RWPE2 (cell line): ENCODE data around the gene IL1RAPL1.

ENCODE experiments used
- ATAC-seq: fragments of 200-7000 bp; cut with Tn5 transposase; 3 replicates; pipeline ENCODE4 v1.9.1; 2021; ENCODE audit warnings: low read depth
- DNase-seq: peaks from one replicate; pipeline ENCODE4 v3.0.0-alpha.2; 2020; ENCODE audit warnings: low spot score
- H3K27ac ChIP-seq: fragments of 450-650 bp; 2 replicates; pipeline ENCODE4 v1.5.1; 2017; ENCODE audit warnings: mild to moderate bottlenecking; ENCODE audit not compliant: poor library complexity, severe bottlenecking
- H3K27me3 ChIP-seq: fragments of 250-450 bp; sonication (Bioruptor Pico); 2 replicates; pipeline ENCODE4 v1.5.1; 2021; ENCODE audit warnings: mild to moderate bottlenecking, moderate library complexity; ENCODE audit not compliant: insufficient read depth, poor library complexity, severe bottlenecking
- H3K36me3 ChIP-seq: fragments of 250-450 bp; sonication (Bioruptor Pico); 2 replicates; pipeline ENCODE4 v1.5.1; 2020; ENCODE audit warnings: low read depth, mild to moderate bottlenecking, moderate library complexity
- H3K4me1 ChIP-seq: fragments of 250-450 bp; sonication (Bioruptor Pico); 2 replicates; pipeline ENCODE4 v1.5.1; 2021; ENCODE audit warnings: mild to moderate bottlenecking, moderate library complexity; ENCODE audit not compliant: insufficient read depth, poor library complexity, severe bottlenecking
- H3K4me3 ChIP-seq: fragments of 250-450 bp; sonication (Bioruptor Pico); 2 replicates; pipeline ENCODE4 v1.5.1; 2021; ENCODE audit warnings: mild to moderate bottlenecking, moderate library complexity; ENCODE audit not compliant: severe bottlenecking
- H3K9me3 ChIP-seq: fragments of 250-450 bp; sonication (Bioruptor Pico); 2 replicates; pipeline ENCODE4 v1.5.1; 2021; ENCODE audit warnings: mild to moderate bottlenecking, moderate library complexity; ENCODE audit not compliant: severe bottlenecking
- TF ChIP-seq, protein P1 (sequence below): fragments of 450-650 bp; IDR thresholded peaks from one replicate; pipeline ENCODE4 v1.5.1; 2017; ENCODE audit warnings: mild to moderate bottlenecking, moderate library complexity; ENCODE audit not compliant: poor library complexity, severe bottlenecking

The IL1RAPL1 gene

DNA sequence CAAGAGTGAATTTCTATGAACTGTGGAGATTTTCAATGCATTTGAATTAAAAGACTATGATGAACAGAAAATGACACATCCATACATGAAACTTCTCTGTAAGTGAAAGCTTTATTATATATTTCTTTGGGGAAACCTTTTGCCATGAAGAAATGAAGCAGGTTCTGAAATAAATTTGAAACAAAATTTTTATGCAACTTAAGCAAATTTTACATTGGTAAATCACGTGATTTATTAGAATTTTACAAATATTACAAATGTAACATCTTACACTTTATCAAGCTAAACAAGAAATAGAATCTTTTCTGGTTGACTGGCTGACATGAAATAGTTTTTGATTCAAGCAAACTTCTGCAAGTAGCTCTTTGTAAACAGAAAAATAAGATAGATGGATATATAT is 131.2 kb downstream of the IL1RAPL1 start:
- H3K27me3 ChIP-seq: no peaks in the 10 kb centered on the region
- no peak for DNase-seq
- H3K36me3 ChIP-seq: no peaks in the 10 kb centered on the region
- no peaks in the 10 kb centered on the region for H3K9me3 ChIP-seq
- ATAC-seq: no peak
- H3K4me3 ChIP-seq: no peak overlapping the region
- TF ChIP-seq, protein P1, sequence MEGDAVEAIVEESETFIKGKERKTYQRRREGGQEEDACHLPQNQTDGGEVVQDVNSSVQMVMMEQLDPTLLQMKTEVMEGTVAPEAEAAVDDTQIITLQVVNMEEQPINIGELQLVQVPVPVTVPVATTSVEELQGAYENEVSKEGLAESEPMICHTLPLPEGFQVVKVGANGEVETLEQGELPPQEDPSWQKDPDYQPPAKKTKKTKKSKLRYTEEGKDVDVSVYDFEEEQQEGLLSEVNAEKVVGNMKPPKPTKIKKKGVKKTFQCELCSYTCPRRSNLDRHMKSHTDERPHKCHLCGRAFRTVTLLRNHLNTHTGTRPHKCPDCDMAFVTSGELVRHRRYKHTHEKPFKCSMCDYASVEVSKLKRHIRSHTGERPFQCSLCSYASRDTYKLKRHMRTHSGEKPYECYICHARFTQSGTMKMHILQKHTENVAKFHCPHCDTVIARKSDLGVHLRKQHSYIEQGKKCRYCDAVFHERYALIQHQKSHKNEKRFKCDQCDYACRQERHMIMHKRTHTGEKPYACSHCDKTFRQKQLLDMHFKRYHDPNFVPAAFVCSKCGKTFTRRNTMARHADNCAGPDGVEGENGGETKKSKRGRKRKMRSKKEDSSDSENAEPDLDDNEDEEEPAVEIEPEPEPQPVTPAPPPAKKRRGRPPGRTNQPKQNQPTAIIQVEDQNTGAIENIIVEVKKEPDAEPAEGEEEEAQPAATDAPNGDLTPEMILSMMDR: no peak
- no peaks in the 10 kb centered on the region for H3K4me1 ChIP-seq
- H3K27ac ChIP-seq: no peak overlapping the region

GRCh38 chrX:28719620-28720019 is 132.4 kb downstream of the IL1RAPL1 start:
- Histone ChIP-seq H3K4me3 (no peak overlapping the region), H3K27me3 (no peaks in the 10 kb centered on the region), H3K4me1 (no peaks in the 10 kb centered on the region), H3K27ac (no peak overlapping the region), H3K36me3 (no peaks in the 10 kb centered on the region), H3K9me3 (no peaks in the 10 kb centered on the region)
- TF ChIP-seq, protein P1: no peak
- ATAC-seq (no peak), DNase-seq (no peak)

GRCh38 chrX:28752330-28752729 is 165.1 kb downstream of the IL1RAPL1 start:
- DNase-seq (no peak), ATAC-seq (no peak)
- Histone ChIP-seq H3K4me1 (no peaks in the 10 kb centered on the region), H3K36me3 (no peaks in the 10 kb centered on the region), H3K4me3 (no peak overlapping the region), H3K9me3 (no peaks in the 10 kb centered on the region), H3K27ac (no peak overlapping the region), H3K27me3 (no peaks in the 10 kb centered on the region)
- TF ChIP-seq, protein P1: no peak

DNA sequence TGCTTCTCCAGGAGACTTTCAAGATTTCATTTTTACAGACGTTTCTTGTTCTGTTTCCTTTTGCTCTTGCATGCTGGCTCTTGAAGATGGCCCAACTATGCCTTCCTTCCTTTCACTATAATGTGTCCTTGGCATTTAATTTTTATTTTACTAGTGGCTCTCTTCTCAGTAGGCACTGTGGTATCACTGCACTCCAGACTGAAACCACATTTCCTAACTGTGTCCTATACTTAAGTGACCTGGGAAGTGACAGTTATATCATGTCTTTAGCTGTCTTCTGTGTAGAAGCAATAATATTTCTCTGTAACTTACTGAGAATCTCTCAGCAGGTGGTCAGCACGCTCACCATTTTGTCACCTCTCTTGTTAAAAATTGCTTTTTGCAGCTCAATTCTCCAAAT is 168.9 kb downstream of the IL1RAPL1 start:
- Histone ChIP-seq H3K9me3 (no peaks in the 10 kb centered on the region), H3K4me3 (no peak overlapping the region), H3K36me3 (no peaks in the 10 kb centered on the region), H3K4me1 (no peaks in the 10 kb centered on the region), H3K27me3 (no peaks in the 10 kb centered on the region), H3K27ac (no peak overlapping the region)
- TF ChIP-seq, protein P1: no peak
- no peak for ATAC-seq
- DNase-seq: no peak

DNA sequence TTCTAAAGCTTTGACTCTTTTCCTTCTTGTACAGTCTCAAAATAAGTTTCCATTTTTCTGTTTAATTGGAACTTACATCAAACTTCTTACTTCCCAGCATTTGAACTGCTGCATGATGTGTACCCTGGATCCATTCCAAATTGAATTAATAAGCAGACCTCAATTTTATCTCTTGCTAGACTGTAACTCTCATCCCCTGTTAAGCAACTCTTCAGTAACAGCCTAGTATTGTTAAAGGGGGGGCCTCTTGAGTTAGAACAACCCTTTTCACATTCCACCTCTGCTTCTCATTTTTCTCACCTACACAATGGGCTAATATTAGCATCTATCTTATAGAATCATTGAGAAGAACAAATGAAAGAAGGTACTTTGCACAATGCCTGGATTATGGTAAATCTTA is 169.4 kb downstream of the IL1RAPL1 start:
- Histone ChIP-seq H3K27me3 (no peaks in the 10 kb centered on the region), H3K4me1 (no peaks in the 10 kb centered on the region), H3K36me3 (no peaks in the 10 kb centered on the region), H3K27ac (no peak overlapping the region), H3K9me3 (no peaks in the 10 kb centered on the region), H3K4me3 (no peak overlapping the region)
- DNase-seq (no peak), ATAC-seq (no peak)
- TF ChIP-seq, protein P1: no peak
